ENCODE results near the gene GAD1.

DNA sequence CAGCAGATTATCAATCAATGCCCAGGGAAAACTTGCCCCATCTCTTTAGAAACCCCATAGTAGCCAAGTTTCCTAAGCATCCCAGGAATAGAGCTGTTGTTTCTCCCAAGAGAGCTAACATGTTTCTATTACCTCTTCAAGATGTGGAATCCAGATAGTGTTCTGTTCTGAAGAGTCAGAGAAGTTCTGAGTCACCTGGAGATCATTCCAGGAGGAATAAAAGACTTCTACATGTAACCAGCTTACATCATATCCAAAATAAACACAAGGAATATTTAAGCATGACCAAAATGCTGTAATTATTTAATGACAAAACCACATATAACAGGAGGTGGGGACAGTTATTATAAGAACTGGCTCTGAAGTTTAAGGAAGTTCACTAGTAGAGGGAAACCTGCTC is 61.4 kb downstream of the GAD1 start:
- no peak for TF ChIP-seq POLR2A (IDR thresholded peaks at IDR 0.05)
- TF ChIP-seq, protein P1, sequence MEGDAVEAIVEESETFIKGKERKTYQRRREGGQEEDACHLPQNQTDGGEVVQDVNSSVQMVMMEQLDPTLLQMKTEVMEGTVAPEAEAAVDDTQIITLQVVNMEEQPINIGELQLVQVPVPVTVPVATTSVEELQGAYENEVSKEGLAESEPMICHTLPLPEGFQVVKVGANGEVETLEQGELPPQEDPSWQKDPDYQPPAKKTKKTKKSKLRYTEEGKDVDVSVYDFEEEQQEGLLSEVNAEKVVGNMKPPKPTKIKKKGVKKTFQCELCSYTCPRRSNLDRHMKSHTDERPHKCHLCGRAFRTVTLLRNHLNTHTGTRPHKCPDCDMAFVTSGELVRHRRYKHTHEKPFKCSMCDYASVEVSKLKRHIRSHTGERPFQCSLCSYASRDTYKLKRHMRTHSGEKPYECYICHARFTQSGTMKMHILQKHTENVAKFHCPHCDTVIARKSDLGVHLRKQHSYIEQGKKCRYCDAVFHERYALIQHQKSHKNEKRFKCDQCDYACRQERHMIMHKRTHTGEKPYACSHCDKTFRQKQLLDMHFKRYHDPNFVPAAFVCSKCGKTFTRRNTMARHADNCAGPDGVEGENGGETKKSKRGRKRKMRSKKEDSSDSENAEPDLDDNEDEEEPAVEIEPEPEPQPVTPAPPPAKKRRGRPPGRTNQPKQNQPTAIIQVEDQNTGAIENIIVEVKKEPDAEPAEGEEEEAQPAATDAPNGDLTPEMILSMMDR (IDR thresholded peaks at IDR 0.05): no peak
- no peak for TF ChIP-seq POLR2AphosphoS5 (IDR thresholded peaks at IDR 0.05)

Data from transverse colon (tissue), 4 donors.